ENCODE data around the gene MAPKAP1. TPM values are rescaled to one million over a fixed set of nuclear protein-coding genes. Genes with fewer than 3 reads are reported as not detected.
A peak's percentile ranks its signal among the peaks of the same experiment; 100 is the strongest.

Gene MAPKAP1
- total RNA-seq, 1 donor from 2014 or later = 56.6 TPM

DNA sequence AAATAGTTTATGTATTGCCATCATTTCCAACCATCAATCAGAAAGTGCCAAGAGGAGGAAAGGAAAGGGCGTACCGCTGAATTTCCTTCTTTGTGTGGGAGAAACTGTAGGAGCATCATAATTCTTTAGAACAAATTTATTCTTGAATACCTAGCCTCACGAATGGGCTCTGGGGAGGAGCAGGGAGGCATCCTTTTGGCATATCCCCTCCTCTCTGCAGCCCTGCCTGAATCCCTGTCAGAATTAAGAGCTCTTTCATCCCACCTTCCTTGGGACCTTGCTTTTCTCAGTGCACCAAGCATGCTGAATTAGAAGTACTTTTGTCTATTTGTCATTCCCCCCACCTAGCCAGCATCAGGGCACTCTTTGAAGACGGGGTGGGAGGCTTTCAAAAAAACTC lies 189.4 kb downstream of the MAPKAP1 start:
- Mint-ChIP-seq H3K27ac (no peak overlapping the region), H3K27me3 (ENCODE audit: insufficient read depth, low read depth) (no peaks in the 10 kb centered on the region), H3K4me1 (peaks cover 15% of the 10 kb centered on the region), H3K36me3 (peaks cover 6% of the 10 kb centered on the region), H3K9me3 (no peaks in the 10 kb centered on the region), H3K4me3 (no peak overlapping the region)
- Histone ChIP-seq H3K27ac (no peak overlapping the region), H3K9ac (no peak overlapping the region), H3K4me2 (peak overlapping the region; percentile 19), H3K4me1 (peaks cover 36% of the 10 kb centered on the region), H3F3A (ENCODE audit: low read depth) (peaks cover 5% of the 10 kb centered on the region), H4K20me1 (ENCODE audit: low read depth) (peaks cover 4% of the 10 kb centered on the region), H3K4me3 (no peak overlapping the region), H3K9me3 (ENCODE audit: low read depth) (no peaks in the 10 kb centered on the region), H2AFZ (replicated peaks) (no peak overlapping the region), H3K36me3 (no peaks in the 10 kb centered on the region), H3K79me2 (ENCODE audit: low read depth) (no peaks in the 10 kb centered on the region), H3K27me3 (no peaks in the 10 kb centered on the region)
- DNase-seq (ENCODE audit: low spot score) = no peak
- no peak for TF ChIP-seq EZH2phosphoT487 (IDR thresholded peaks at IDR 0.05)
- TF ChIP-seq, protein P1, sequence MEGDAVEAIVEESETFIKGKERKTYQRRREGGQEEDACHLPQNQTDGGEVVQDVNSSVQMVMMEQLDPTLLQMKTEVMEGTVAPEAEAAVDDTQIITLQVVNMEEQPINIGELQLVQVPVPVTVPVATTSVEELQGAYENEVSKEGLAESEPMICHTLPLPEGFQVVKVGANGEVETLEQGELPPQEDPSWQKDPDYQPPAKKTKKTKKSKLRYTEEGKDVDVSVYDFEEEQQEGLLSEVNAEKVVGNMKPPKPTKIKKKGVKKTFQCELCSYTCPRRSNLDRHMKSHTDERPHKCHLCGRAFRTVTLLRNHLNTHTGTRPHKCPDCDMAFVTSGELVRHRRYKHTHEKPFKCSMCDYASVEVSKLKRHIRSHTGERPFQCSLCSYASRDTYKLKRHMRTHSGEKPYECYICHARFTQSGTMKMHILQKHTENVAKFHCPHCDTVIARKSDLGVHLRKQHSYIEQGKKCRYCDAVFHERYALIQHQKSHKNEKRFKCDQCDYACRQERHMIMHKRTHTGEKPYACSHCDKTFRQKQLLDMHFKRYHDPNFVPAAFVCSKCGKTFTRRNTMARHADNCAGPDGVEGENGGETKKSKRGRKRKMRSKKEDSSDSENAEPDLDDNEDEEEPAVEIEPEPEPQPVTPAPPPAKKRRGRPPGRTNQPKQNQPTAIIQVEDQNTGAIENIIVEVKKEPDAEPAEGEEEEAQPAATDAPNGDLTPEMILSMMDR (IDR thresholded peaks at IDR 0.05) = no peak
- TF ChIP-seq EZH2 (IDR thresholded peaks at IDR 0.05) = no peak

DNA sequence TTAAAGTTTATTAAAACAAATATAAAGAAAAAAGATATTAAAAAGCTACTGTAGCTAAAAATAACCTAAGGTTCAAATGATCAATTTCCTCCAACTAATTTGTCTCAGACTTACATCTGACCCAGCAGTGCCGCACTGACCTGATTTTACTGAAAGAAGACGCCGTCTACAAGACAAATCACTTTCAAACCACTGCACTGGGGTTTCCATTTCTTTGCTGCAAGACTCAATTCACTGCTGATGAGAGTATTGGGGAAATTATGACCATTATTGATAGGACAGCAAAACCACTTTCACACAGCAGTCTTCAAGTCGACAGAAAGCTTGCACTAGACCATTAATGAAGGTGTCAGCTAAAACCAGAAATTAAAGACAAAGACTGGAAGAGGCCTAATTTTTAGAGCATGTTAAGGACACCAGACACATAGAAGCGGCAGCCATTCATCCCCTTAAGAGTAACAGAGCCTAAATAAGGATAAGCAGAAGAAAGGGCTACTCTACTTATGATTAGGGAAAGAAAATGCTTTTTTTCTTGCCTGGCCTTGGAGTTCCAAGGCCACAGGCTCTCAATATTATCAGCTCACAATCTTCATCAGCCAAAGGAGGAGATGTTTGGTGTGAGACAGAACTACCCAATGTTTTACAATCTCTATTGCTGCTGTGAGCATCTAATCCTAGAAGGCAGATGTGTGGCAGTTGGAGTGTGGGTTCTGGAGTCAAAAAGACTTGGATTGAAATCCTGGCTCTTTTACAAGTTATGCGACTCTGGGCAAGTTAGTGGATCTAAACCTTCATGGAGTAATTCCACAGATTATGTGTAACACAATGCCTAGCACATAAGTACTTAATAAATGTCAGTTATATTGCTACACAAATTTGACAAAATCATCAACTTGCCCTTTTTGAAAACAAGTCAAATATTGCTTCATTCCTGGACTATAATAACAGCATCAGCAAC lies 190.7 kb downstream of the MAPKAP1 start:
- Histone ChIP-seq H4K20me1 (ENCODE audit: low read depth) (peaks cover 4% of the 10 kb centered on the region), H3K79me2 (ENCODE audit: low read depth) (no peaks in the 10 kb centered on the region), H3K4me3 (no peak overlapping the region), H3K9ac (no peak overlapping the region), H2AFZ (replicated peaks) (no peak overlapping the region), H3K36me3 (no peaks in the 10 kb centered on the region), H3F3A (ENCODE audit: low read depth) (peaks cover 7% of the 10 kb centered on the region), H3K9me3 (ENCODE audit: low read depth) (no peaks in the 10 kb centered on the region), H3K27me3 (no peaks in the 10 kb centered on the region), H3K27ac (no peak overlapping the region), H3K4me2 (no peak overlapping the region), H3K4me1 (peaks cover 46% of the 10 kb centered on the region)
- Mint-ChIP-seq H3K27ac (no peak overlapping the region), H3K9me3 (no peaks in the 10 kb centered on the region), H3K4me1 (peaks cover 26% of the 10 kb centered on the region), H3K4me3 (no peak overlapping the region), H3K36me3 (peaks cover 6% of the 10 kb centered on the region), H3K27me3 (ENCODE audit: insufficient read depth, low read depth) (no peaks in the 10 kb centered on the region)
- TF ChIP-seq EZH2phosphoT487 (IDR thresholded peaks at IDR 0.05) (no peak), EZH2 (IDR thresholded peaks at IDR 0.05) (no peak)
- TF ChIP-seq, protein P1 (IDR thresholded peaks at IDR 0.05) = no peak
- DNase-seq (ENCODE audit: low spot score) = no peak

GRCh38 chr9:125515281-125515680 lies 191.7 kb downstream of the MAPKAP1 start:
- Mint-ChIP-seq H3K36me3 (peaks cover 5% of the 10 kb centered on the region), H3K27me3 (ENCODE audit: insufficient read depth, low read depth) (no peaks in the 10 kb centered on the region), H3K9me3 (no peaks in the 10 kb centered on the region), H3K4me1 (peaks cover 26% of the 10 kb centered on the region), H3K4me3 (no peak overlapping the region), H3K27ac (no peak overlapping the region)
- Histone ChIP-seq H3K4me3 (no peak overlapping the region), H2AFZ (replicated peaks) (no peak overlapping the region), H3K4me2 (no peak overlapping the region), H3K9me3 (ENCODE audit: low read depth) (no peaks in the 10 kb centered on the region), H3K27ac (no peak overlapping the region), H3K4me1 (peaks cover 47% of the 10 kb centered on the region), H4K20me1 (ENCODE audit: low read depth) (peaks cover 4% of the 10 kb centered on the region), H3K79me2 (ENCODE audit: low read depth) (no peaks in the 10 kb centered on the region), H3K36me3 (no peaks in the 10 kb centered on the region), H3F3A (ENCODE audit: low read depth) (peaks cover 7% of the 10 kb centered on the region), H3K27me3 (no peaks in the 10 kb centered on the region), H3K9ac (no peak overlapping the region)
- DNase-seq (ENCODE audit: low spot score) = no peak
- TF ChIP-seq EZH2 (IDR thresholded peaks at IDR 0.05) (no peak), EZH2phosphoT487 (IDR thresholded peaks at IDR 0.05) (no peak)
- TF ChIP-seq, protein P1 (IDR thresholded peaks at IDR 0.05) = no peak
